Raji (cell line): ENCODE measurements around the gene DENND2D.

ENCODE experiments used
- POLR2A ChIP-seq: IDR thresholded peaks from 2 replicates; pipeline ENCODE4 v1.6.1; 2011; ENCODE audit warnings: low read depth, low read length, control low read depth; ENCODE audit not compliant: insufficient read depth

Gene DENND2D

GRCh38 chr1:111199881-111200801 lies at the start of gene DENND2D:
Gene DENND2D, minus strand, starts transcription at chr1:111200646. Its CDS starts 187 bp downstream, at chr1:111200459.
- no peak for TF ChIP-seq POLR2A

GRCh38 chr1:111249960-111250359 lies 49.5 kb upstream of the DENND2D start:
- TF ChIP-seq POLR2A, result no peak

GRCh38 chr1:111247125-111247838 lies 46.8 kb upstream of the DENND2D start:
- TF ChIP-seq POLR2A, result no peak

- no peak for TF ChIP-seq POLR2A
Measured at GRCh38 chr1:111242805-111243523, 42.5 kb upstream of the DENND2D start.

- no peak for TF ChIP-seq POLR2A
Measured at GRCh38 chr1:111241797-111242196, 41.4 kb upstream of the DENND2D start.

- TF ChIP-seq POLR2A, result no peak
Measured at GRCh38 chr1:111238056-111238795, 37.8 kb upstream of the DENND2D start.

DNA sequence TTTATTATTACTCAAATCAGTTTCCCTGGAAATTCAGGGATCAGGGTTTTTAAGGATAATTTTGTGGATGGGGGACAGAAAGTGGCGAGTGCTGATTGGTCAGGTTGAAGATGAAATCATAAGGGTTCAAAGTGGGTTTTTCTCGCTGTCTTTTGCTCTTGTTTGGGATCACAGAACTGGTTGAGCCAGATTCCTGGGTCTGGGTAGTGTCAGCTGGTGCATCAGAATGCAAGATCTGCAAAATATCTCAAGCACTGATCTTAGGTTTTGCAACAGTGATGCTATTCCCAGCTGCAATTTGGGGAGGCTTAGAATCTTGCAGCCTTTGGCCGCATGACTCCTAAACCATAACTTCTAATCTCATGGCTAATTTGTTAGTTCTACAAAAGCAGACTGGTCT lies 36.4 kb upstream of the DENND2D start:
- TF ChIP-seq POLR2A, result no peak

DNA sequence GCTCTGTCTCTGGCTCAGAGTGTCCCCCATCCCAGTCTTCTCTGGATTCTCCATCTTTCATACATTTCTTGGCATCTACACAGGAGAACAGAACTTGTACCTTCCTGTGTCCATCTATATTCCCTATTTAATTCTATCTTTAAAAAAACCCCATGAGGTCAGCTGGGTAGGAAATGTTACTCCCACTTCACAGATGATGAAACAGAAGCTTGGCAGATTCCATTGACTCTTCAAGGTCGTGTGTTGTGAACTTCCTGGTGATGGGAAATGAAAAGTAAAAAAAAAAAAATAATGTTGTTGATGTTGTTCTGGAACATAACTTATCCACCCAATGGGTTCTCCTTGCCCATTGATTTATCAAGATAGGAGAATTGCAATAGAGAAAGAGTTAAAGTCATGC lies 35.9 kb upstream of the DENND2D start:
- no peak for TF ChIP-seq POLR2A

DNA sequence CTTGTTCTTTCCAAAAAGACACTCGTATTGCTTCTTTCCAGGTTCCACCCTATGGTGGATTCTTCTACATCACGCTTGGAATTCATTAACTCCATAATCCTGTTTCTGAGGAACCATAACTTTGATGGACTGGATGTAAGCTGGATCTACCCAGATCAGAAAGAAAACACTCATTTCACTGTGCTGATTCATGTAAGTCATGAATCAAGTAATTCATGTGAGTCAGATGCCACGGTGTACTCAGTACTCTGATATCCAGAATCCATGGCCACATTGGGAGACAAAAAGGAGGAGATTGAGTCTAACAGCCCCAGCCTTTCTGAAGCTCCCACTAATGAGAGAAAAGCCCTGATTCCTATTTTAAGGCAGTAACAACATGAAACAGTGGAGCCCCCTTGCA lies 34.4 kb upstream of the DENND2D start:
- no peak for TF ChIP-seq POLR2A

- TF ChIP-seq POLR2A, result no peak
Measured at GRCh38 chr1:111234258-111234657, 33.8 kb upstream of the DENND2D start.

DNA sequence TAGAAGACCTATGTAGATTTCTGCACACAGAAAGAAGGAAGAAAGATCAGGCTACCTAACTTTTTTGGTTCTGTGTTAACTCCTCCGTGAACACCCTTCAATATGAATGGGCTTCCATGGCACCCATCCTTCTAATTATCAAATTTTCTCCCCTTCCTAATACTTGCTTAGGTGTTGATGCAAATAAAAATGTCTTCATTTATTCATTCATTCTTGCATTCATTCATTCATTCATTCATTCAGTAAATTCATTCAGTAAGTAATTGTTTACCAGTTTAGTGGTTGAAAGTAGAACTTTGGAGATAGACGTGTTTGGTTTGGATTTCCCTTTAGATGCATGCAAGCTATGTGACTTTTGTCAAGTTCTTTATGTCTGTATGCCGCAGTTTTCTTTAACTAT lies 31.7 kb upstream of the DENND2D start:
- TF ChIP-seq POLR2A, result no peak

- no peak for TF ChIP-seq POLR2A
Measured at GRCh38 chr1:111228748-111229126, 28.3 kb upstream of the DENND2D start.

GRCh38 chr1:111227851-111228747 lies 27.7 kb upstream of the DENND2D start:
- TF ChIP-seq POLR2A, result no peak

GRCh38 chr1:111227434-111227833 lies 27.0 kb upstream of the DENND2D start, which contains the start of gene CHI3L2:
Gene CHI3L2, plus strand, starts transcription at chr1:111227713. Its CDS starts 17 bp downstream, at chr1:111227730.
- no peak for TF ChIP-seq POLR2A

DNA sequence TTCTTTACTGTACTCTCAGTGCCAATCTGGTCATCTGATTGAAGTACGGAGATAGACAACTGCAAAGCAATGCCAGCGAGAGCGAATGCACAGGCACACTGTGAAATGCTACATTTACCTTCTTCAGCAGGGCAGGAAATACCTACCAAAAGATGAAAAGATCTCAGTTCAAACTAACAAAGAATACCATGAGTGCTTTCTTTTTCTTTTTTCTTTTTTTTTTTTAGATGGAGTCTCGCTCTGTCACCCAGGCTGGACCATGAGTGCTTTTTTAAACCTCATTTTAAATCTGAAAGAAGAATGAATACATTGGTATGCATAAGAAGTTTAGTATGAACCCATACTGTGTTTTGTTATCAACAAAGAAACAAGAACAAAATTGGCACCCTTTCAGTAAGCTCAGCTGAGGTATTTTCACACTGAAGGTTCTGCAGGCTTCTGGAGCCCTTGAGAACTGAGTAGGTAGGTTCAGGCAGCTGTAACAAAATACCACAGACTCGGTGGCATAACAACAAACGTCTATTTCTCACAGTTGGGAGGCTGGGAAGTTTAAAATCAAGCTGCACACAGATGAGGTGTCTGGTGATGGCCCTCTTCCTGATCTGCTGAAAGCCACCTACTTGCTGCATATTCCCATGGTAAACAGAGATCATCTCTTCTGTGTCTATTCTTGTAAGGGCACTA lies 25.4 kb upstream of the DENND2D start:
- TF ChIP-seq POLR2A, result 0 out of 2 replicates have a peak, but pooled peaks have one; percentile 13
